Keratinocyte (primary cell): ENCODE measurements around the gene NRXN2. TPM values are rescaled to one million over a fixed set of nuclear protein-coding genes. Genes with fewer than 3 reads are reported as not detected.

Source experiments
- DNase-seq: peaks from one replicate; pipeline ENCODE4 v3.0.0-alpha.2; 2011; ENCODE audit warnings: low read depth, missing footprints, low spot score
- FAIRE-seq: peaks from 2 replicates; lab custom pipeline; 2011; peaks lifted over from hg19 to GRCh38; lab: Jason Lieb, UNC
- H2AFZ ChIP-seq: 2 replicates; pipeline ENCODE4 v1.6.0; 2012; ENCODE audit warnings: low read length, control low read depth, inconsistent platforms; ENCODE audit not compliant: control insufficient read depth
- H3K27ac ChIP-seq: 2 replicates; pipeline ENCODE4 v1.5.1; 2011; ENCODE audit warnings: low read length; ENCODE audit not compliant: control insufficient read depth, insufficient read depth
- H3K27me3 ChIP-seq: 3 replicates; pipeline ENCODE4 v1.6.0; 2011; ENCODE audit warnings: low read length; ENCODE audit not compliant: control insufficient read depth, insufficient read depth; ENCODE audit errors: extremely low read depth
- H3K36me3 ChIP-seq, 2 experiments: 2 replicates in 1 of 2; 3 replicates in 1 of 2; pipeline ENCODE4 v1.5.1; 2011; ENCODE audit warnings: low read length in 2 of 2, mild to moderate bottlenecking in 1 of 2; ENCODE audit not compliant: control insufficient read depth in 2 of 2, insufficient read depth in 2 of 2; ENCODE audit errors: extremely low read depth in 1 of 2
- H3K4me1 ChIP-seq: 3 replicates; pipeline ENCODE4 v1.5.1; 2011; ENCODE audit warnings: low read length; ENCODE audit not compliant: control insufficient read depth, insufficient read depth; ENCODE audit errors: extremely low read depth
- H3K4me2 ChIP-seq: 3 replicates; pipeline ENCODE4 v1.6.0; 2011; ENCODE audit warnings: low read depth, low read length; ENCODE audit not compliant: control insufficient read depth, insufficient read depth; ENCODE audit errors: extremely low read depth
- H3K4me3 ChIP-seq, 3 experiments: fragments of 200-600 bp in 1 of 3; sonication (generic) in 1 of 3; 2 replicates in 2 of 3; 3 replicates in 1 of 3; pipeline ENCODE4 v1.5.1; 2011 to 2016; ENCODE audit warnings: low read length in 3 of 3, mild to moderate bottlenecking in 3 of 3, control low read depth in 2 of 3, inconsistent platforms in 1 of 3, low read depth in 1 of 3, mixed read lengths in 1 of 3, mixed run types in 1 of 3, moderate library complexity in 1 of 3; ENCODE audit not compliant: control insufficient read depth in 2 of 3, insufficient read depth in 2 of 3; ENCODE audit errors: extremely low read depth in 1 of 3
- H3K79me2 ChIP-seq: 2 replicates; pipeline ENCODE4 v1.6.0; 2012; ENCODE audit warnings: low read length; ENCODE audit not compliant: control insufficient read depth, insufficient read depth
- H3K9ac ChIP-seq: 3 replicates; pipeline ENCODE4 v1.6.0; 2011; ENCODE audit warnings: low read length; ENCODE audit not compliant: control insufficient read depth, insufficient read depth; ENCODE audit errors: extremely low read depth
- H3K9me1 ChIP-seq: 3 replicates; pipeline ENCODE4 v1.6.0; 2011; ENCODE audit warnings: low read length; ENCODE audit not compliant: control insufficient read depth, insufficient read depth; ENCODE audit errors: extremely low read depth
- H3K9me3 ChIP-seq: 2 replicates; pipeline ENCODE4 v1.5.1; 2012; ENCODE audit warnings: low read depth, low read length; ENCODE audit not compliant: control insufficient read depth
- H4K20me1 ChIP-seq: 3 replicates; pipeline ENCODE4 v1.6.0; 2011; ENCODE audit warnings: low read length; ENCODE audit not compliant: control insufficient read depth, insufficient read depth; ENCODE audit errors: extremely low read depth
- EZH2 ChIP-seq: IDR thresholded peaks from one replicate; pipeline ENCODE4 v1.6.1; 2012; ENCODE audit warnings: inconsistent platforms, mild to moderate bottlenecking, low read length, moderate library complexity
- dilution Hi-C: fragments of 300-500 bp; cut with MboI; formaldehyde crosslinking; loops from one replicate; pipeline ENCODE4 v1.7.0; 2020; ENCODE audit warnings: low sequenced_read_pairs; ENCODE audit not compliant: extremely low pct_ligation_motif_present
- polyA plus RNA-seq, 5 experiments: library from polyadenylated mRNA; depleted of rRNA in 3 of 5; stranded (reverse) in 3 of 5; stranded (forward) in 1 of 5; unstranded in 1 of 5; fragments of >200 nt; gene quantifications; 1 replicate in 1 of 5; 2 replicates in 3 of 5; 3 replicates in 1 of 5; pipeline versions ENCODE4 v1.2.1 to v1.2.3, GENCODE V29; 2011 to 2012; ENCODE audit warnings: missing spikeins in 2 of 5, low read depth in 1 of 5, low replicate concordance in 1 of 5
- TF ChIP-seq, protein P1 (sequence below), 3 experiments: IDR thresholded peaks in 1 of 3; conservative IDR thresholded peaks in 1 of 3; optimal IDR thresholded peaks in 1 of 3; 2 replicates in 2 of 3; 3 replicates in 1 of 3; pipeline versions ENCODE3 to v1.5.1; 2011; ENCODE audit warnings: low read length in 3 of 3, mild to moderate bottlenecking in 3 of 3, moderate library complexity in 2 of 3, control low read depth in 1 of 3, inconsistent platforms in 1 of 3; ENCODE audit not compliant: insufficient read depth in 2 of 3; ENCODE audit errors: extremely low read depth in 1 of 3

Gene NRXN2
- polyA plus RNA-seq, 1 donor (not counting 4 experiments of a cell fraction or from before 2014, with no cell fraction given), result not detected

- TF ChIP-seq, protein P1, sequence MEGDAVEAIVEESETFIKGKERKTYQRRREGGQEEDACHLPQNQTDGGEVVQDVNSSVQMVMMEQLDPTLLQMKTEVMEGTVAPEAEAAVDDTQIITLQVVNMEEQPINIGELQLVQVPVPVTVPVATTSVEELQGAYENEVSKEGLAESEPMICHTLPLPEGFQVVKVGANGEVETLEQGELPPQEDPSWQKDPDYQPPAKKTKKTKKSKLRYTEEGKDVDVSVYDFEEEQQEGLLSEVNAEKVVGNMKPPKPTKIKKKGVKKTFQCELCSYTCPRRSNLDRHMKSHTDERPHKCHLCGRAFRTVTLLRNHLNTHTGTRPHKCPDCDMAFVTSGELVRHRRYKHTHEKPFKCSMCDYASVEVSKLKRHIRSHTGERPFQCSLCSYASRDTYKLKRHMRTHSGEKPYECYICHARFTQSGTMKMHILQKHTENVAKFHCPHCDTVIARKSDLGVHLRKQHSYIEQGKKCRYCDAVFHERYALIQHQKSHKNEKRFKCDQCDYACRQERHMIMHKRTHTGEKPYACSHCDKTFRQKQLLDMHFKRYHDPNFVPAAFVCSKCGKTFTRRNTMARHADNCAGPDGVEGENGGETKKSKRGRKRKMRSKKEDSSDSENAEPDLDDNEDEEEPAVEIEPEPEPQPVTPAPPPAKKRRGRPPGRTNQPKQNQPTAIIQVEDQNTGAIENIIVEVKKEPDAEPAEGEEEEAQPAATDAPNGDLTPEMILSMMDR (optimal IDR thresholded peaks at IDR 0.05 in 1 of 3, IDR thresholded peaks at IDR 0.05 in 1 of 3, conservative IDR thresholded peaks at IDR 0.05 in 1 of 3; ENCODE audit: extremely low read depth in 1 of 3, insufficient read depth in 2 of 3, low read length in 3 of 3), result no peak
- TF ChIP-seq EZH2, result no peak
- no peak for FAIRE-seq
- DNase-seq, result no peak
- dilution Hi-C loops, result no loop called here
- no peak overlapping the region for H3K4me3 ChIP-seq
- peaks cover 1 to 16% of the 10 kb centered on the region in 2 experiments for H3K36me3 ChIP-seq
- H3K9ac ChIP-seq, result no peak overlapping the region
- no peaks in the 10 kb centered on the region for H3K79me2 ChIP-seq
- no peaks in the 10 kb centered on the region for H3K9me1 ChIP-seq
- peaks cover 13% of the 10 kb centered on the region for H4K20me1 ChIP-seq
- no peaks in the 10 kb centered on the region for H3K27me3 ChIP-seq
- H3K9me3 ChIP-seq, result no peaks in the 10 kb centered on the region
- peaks cover 16% of the 10 kb centered on the region for H3K4me1 ChIP-seq
- H3K27ac ChIP-seq, result no peak overlapping the region
- H3K4me2 ChIP-seq, result no peak overlapping the region
- no peak overlapping the region for H2AFZ ChIP-seq
These were observed 35.5 kb upstream of the NRXN2 start for GRCh38 chr11:64758330-64759079.

DNA sequence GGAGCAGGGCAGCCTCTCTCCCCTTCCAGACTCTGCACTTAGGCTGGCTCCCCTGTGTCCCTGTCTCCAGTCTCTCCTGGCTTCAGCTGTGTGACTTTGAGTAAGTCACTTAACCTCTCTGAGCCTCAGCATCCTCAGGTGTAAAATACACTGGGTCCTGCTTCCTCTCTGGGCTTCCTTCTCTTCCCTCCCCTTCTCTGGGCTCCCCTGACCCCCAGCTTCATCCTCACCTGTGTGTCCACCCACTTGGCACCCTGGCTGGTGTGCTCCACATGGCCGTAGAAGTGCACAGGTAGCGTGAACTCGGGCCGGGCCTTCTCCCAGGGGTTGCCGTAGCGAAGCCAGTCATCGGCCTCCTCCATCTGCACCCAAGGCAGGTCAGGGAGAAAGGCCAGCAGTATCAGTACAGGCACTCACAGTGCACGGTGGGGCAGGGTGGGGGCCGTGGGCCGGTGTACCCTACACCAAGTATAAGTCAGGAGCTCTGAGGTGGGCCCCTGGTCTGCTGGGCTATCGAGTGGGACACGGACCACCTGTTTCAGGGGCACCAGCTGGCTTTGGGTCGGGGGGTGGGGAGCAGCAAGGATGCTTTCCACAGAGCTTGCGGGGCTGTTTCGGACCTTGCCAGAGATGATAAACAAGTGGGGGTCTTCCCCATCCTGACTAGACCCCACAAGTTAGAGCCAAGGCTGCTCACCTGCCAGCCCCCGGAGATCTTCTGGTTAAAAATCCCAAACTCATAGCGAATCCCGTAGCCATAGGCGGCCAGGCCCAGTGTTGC lies 34.7 kb upstream of the NRXN2 start:
- Histone ChIP-seq H3K4me2 (no peak overlapping the region), H3K27me3 (no peaks in the 10 kb centered on the region), H3K9me3 (no peaks in the 10 kb centered on the region), H3K4me1 (peaks cover 8% of the 10 kb centered on the region), H2AFZ (no peak overlapping the region), H3K4me3 (no peak overlapping the region), H3K9me1 (no peaks in the 10 kb centered on the region), H3K27ac (no peak overlapping the region), H3K36me3 (peaks cover 0 to 8% of the 10 kb centered on the region in 2 experiments), H3K9ac (no peak overlapping the region), H4K20me1 (peaks cover 5% of the 10 kb centered on the region), H3K79me2 (no peaks in the 10 kb centered on the region)
- FAIRE-seq, result no peak
- dilution Hi-C loops, result no loop called here
- no peak for DNase-seq
- no peak for TF ChIP-seq EZH2
- TF ChIP-seq, protein P1 (optimal IDR thresholded peaks at IDR 0.05 in 1 of 3, IDR thresholded peaks at IDR 0.05 in 1 of 3, conservative IDR thresholded peaks at IDR 0.05 in 1 of 3; ENCODE audit: extremely low read depth in 1 of 3, insufficient read depth in 2 of 3, low read length in 3 of 3), result no peak
